ENCODE results near the gene IL17C.
"Not testable (repeated sequence)": the region's sequence is repeated elsewhere in the genome, so short reads cannot be mapped to it uniquely, and the experiment has no call there.

IL17C gene

GRCh38 chr16:88638323-88639230, at the start of gene IL17C:
IL17C (plus strand) TSS chr16:88638572; CDS start chr16:88638642, 70 bp downstream.
- no peak for DNase-seq

DNA sequence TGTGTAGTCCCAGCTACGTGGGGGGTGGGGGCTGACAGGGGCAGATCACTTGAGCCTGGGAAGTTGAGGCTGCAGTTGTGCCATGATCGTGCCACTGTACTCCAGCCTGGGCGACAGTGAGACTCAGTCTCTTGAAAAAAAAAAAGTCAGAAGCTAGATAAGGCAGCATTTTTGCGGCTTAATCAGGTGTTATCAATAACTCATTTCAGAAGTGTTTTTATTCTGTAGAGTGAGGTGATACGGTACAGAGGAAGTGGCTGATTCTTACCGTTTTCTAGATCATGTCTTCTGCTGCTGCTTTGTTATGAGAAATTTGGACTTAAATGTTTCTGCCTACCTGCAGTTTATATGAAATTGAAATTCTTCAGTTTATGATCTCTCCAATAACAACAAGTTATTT, 49.6 kb upstream of the IL17C start:
- DNase-seq, result no peak

DNA sequence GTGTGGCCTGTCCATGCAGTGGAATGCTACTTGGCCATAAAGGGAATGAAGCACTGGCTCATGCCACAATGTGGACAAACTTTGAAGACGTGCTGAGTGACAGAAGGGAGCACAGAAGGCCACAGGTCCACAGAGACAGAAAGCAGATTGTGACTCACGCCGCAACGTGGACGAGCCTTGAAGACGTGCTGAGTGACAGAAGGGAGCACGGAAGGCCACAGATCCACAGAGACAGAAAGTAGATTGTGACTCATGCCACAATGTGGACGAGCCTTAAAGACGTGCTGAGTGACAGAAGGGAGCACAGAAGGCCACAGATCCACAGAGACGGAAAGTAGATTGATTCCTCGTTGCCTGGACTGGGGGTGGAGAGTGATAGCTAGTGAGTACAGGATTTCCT, 48.9 kb upstream of the IL17C start:
- no peak for DNase-seq

DNA sequence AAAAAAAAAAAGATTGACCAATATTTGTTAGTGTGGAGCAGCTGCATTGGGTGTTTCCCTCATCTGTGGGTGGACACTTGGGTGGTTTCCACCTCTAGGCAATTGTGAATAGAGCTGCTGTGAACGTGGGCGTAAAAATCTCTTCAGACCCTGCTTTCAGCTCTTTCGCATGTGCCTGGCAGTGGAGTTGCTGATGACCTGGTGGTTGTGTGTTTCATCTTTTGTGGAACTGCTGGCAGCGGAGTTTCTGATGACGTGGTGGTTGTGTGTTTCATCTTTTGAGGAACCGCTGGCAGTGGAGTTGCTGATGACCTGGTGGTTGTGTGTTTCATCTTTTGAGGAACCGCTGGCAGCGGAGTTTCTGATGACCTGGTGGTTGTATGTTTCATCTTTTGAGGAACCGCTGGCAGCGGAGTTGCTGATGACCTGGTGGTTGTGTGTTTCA, 46.8 kb upstream of the IL17C start:
- DNase-seq, result no peak

- DNase-seq, result no peak
Measured at GRCh38 chr16:88593061-88593460, 45.3 kb upstream of the IL17C start.

DNA sequence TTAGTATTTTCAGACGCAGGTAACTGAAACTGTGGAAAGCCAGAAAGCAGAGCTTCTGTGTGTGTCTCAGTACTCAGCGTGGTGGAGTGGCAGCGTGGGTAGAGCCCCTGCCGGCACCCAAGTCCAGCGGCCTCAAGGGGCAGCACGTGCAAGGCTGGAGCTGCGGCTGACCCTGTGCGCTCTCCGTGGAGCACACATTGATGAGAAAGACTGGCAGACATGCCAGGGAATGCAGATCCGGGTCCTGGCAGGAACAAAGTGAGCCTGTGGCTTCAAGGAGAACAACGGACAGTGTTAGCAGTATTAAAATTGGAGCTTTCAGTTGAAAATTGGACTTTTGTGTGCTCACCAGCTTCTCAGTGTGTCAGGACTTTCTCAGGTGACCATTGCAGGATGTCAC, 44.9 kb upstream of the IL17C start:
- no peak for DNase-seq

DNA sequence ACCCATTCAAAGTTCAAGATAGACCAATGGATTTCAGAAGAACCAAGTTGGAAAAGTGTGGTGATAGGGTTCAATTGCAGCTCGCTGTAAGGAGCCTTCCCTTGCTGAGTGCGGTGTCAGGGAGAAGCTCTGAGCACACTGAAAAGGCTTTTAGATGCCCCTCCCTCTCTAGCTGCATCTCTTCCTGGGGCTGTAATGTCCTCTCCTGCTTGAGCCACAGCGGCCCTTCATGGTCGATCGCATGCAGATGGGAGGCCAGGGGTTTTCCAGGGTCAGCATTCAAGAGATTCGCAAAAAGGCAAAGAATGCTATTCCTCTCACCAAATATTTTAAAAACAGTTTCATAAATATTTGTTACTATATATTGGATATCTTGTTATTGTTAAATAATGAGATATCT, 44.5 kb upstream of the IL17C start:
- DNase-seq, result no peak

- DNase-seq, result no peak
Measured at GRCh38 chr16:88595101-88595500, 43.3 kb upstream of the IL17C start.

- DNase-seq, result no peak
Measured at GRCh38 chr16:88595921-88596320, 42.5 kb upstream of the IL17C start.

DNA sequence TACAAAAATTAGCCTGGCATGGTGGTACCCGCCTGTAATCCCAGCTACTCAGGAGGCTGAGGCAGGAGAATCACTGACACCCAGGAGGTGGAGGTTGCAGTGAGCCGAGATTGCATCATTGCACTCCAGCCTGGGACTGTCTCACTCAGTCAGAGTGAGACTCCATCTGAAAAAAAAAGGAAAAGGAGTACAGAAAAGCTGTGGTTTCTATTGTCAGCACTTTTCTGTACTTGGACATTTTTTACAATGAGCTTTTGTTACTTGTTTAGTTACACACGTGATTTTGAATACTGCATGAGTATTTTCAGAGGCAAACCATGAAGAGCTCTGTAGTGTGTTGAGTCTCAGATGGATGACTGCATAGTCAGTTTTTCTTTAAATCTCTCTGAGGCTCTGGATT, 41.9 kb upstream of the IL17C start:
- DNase-seq, result no peak

DNA sequence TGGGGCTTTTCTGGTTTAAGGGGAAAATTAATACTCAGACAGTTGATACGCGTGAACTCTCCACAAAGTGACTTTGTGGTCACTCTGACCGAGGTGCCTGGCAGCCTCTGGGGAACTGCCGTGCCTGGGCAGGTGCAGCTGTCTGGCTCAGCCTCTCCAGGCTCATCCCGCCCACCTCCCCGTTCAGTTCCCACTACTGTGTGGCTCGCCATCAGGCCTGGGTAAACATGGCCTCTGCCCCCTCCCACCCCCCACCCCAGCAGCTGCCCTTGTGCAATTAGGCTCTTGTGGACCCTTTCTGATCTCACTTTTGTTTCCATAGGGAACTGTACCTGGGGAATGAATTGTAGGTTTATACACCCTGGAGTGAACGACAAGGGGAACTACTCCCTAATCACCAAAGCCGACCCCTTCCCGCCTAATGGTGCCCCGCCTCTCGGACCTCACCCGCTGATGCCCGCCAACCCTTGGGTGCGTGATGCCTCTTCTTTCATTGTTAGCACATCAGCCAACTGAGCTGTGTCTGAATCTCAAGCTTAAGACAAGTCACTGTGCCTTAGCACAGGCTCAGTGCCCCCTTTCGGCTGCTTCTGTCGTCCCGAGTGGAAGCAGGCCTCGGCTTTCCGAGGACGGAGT, 40.4 kb upstream of the IL17C start:
- DNase-seq, result no peak

GRCh38 chr16:88599092-88599733, 39.2 kb upstream of the IL17C start:
- DNase-seq, result no peak

DNA sequence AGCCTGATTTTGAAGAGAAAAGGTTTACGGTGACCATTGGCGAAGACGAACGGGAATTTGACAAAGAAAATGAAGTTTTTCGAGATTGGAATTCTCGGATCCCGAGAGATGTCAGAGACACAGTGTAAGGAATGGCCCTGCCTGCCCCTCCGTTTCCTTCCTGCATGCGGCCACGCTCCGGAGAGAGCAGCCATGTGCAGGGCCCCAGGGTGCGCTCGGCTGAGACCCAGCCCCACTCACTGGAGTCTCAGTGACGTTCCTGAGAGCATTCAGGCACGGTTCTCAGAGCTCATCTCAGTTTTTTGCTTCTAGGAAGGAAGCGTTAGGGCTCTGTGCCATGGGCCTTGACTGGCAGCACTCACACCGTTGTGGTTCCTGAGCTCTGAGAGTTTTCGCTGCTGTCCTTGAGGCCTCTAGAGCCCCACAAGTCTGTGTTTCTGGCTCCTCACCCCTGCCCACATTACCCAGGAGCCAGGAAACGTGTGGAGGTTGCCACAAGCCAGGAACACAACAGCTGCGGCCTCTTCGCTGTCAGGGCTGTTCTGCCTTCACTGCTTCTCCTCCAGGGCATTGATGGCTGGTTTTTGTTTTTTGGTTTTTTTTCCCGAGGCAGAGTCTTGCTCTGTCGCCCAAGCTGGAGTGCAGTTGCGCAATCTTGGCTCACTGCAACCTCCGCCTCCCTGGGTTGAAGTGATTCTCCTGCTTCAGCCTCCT, 38.4 kb upstream of the IL17C start:
- DNase-seq, result no peak

GRCh38 chr16:88600539-88600896, 37.9 kb upstream of the IL17C start:
- no peak for DNase-seq

DNA sequence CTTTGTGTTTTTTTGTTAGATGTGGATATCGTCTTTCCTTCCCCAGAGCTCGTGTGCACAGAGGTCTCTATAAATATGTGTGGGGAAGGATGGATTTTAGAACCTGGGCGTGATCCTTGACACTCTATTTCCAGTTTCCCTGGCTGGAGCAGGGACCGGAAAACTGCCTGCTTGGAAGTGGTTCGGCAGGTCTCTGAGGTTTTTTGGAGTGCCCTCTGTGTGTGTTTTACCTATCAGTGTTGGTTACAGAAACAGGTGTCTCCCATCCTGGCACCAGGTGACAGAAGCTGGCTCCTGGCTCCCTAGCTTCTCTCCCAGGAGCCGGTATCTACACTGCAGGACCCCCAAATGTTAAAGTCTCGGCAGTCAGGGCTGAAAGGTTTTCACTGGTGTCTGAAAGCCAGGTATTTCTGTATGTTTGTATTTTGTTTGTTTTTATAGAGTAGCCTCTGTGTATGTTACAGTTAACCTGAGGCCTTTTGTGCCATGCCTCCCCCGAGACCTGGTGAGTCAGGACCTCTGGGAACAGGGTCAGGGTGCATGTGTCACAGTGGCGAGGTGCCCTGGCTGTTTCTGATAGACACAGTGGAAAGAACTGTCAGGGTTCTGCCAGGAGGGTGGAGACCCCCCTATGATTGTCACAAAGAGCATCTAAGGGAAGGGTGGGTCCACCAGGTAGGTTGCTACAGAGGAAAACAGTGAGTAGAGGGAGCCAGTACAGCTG, 36.9 kb upstream of the IL17C start:
- no peak for DNase-seq

- no peak for DNase-seq
Measured at GRCh38 chr16:88602091-88602490, 36.3 kb upstream of the IL17C start.

DNA sequence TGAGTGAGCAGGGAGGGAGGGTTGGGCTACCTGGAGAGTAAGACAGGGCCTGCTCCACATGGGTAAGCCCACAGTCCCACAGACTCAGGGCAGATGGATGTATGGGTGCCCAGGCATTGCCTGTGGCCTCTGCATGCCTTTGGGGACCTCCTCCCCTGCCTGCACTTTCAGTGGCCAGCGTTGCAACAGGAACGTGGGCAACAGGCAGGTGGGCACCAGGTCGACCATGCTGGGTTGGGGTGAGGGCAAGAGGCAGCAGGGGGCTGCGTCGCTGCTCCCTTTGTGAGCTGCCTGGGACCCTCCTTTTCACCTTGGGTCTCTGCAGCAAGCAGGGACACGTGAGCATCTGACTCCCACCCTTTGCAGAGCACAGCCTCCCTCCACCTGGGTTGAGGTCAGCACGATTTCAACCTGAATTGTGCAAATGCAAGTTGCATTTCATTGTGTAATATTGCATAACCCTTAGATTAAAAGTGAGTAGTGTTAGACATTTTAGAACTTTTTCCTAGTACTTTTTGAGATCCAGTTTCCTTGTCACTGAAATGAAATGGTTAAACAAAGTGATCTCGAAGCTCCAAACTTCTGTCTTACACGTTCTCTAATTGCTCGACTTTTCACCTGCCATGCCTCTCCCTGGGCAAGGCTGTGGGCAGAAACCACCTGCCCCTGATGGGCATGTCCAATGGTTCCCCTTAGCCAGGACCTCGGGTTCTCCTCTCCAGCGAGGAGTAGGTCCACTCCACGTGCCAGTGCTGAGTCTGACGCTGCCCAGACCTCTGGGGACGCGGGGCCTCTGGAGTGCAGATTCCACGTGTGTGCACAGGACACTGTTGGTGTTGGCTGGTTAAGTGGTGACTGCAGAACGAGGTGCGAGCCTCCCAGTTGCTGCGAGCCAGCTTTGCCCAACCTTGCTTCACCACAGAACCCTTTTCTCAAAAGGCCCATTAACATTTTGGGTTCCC, 32.9 kb upstream of the IL17C start:
- no peak for DNase-seq

DNA sequence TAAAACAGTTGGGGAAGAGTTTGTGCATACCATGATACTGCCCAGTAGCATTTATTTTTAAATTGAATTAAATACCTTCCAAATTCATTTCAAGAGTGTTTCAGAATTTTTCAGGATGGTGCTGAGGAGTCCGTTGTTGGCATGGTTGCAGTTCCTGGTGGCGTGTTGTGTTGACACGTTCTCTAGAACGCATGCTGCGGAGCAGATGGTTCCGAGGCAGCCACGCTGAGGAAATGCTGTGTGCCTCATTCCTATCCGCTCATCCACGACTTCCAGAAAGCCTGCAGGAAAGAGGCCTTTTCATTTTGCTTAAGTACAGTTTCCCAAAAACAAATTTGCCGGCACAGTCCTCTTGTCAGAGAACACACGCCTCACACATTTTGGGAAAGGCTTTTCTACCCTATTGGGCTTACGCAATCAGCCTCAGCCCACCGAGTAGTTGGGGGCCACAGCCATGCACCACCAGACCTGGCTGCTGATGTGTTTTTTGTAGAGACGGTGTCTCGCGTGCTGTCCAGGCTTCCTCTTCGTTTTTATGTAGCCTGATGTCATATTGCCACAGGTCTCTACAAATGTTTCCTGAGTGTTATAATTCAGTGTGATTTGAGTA, 32.1 kb upstream of the IL17C start:
- no peak for DNase-seq

- no peak for DNase-seq
Measured at GRCh38 chr16:88608076-88608475, 30.3 kb upstream of the IL17C start.

DNA sequence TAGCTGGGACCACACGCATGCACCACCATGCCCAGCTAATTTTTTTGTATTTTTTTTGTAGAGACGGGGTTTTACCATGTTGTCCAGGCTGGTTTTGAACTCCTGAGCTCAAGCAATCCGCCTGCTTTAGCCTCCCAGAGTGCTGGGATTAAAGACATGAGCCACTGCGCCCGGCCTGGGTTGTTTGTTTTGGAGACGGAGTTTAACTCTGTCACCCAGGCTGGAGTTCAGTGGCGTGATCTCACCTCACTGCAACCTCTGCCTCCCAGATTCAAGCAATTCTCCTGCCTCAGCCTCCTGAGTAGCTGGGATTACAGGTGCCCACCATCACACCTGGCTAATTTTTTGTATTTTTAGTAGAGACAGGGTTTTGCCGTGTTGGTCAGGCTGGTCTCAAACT, 28.9 kb upstream of the IL17C start:
- DNase-seq, result not testable (repeated sequence)

GRCh38 chr16:88610080-88610479, 28.3 kb upstream of the IL17C start:
- DNase-seq, result no peak

Data from T1000 (cell line).